Esophagus squamous epithelium (tissue), 5 donors: ENCODE data around the gene GALNT13. TPM values are rescaled to one million over a fixed set of nuclear protein-coding genes. Genes with fewer than 3 reads are reported as not detected.

Experiments used
- DNase-seq: peaks from one replicate; lab custom pipeline; 2025; lab: John Stamatoyannopoulos, UW
- H3K27ac ChIP-seq, 4 donors: fragments of 200-600 bp; sonication (generic); one replicate each; pipeline ENCODE4 v1.5.1; 2016 to 2019; ENCODE audit warnings: mild to moderate bottlenecking in 1 of 4
- H3K27me3 ChIP-seq, 4 donors: fragments of 200-600 bp; sonication (generic); 1 replicate in 3 of 4; 2 replicates in 1 of 4; pipeline versions ENCODE4 v1.5.1 to v1.6.0; 2017 to 2021; ENCODE audit warnings: antibody characterized with exemption in 1 of 4
- H3K36me3 ChIP-seq, 3 donors: fragments of 200-600 bp; sonication (generic); one replicate each; pipeline ENCODE4 v1.5.1; 2016 to 2019
- H3K4me1 ChIP-seq, 3 donors: fragments of 200-600 bp; sonication (generic); one replicate each; pipeline ENCODE4 v1.5.1; 2017 to 2019
- H3K4me3 ChIP-seq, 4 donors: fragments of 200-600 bp; sonication (generic); 1 replicate in 3 of 4; 2 replicates in 1 of 4; pipeline ENCODE4 v1.5.1; 2016 to 2019; ENCODE audit warnings: mild to moderate bottlenecking in 2 of 4, moderate library complexity in 1 of 4
- H3K9me3 ChIP-seq, 3 donors: fragments of 200-600 bp; sonication (generic); one replicate each; pipeline ENCODE4 v1.5.1; 2016 to 2019
- CTCF ChIP-seq, 6 experiments: fragments of 450-650 bp in 4 of 6; fragments of 200-600 bp in 2 of 6; sonication (generic) in 2 of 6; IDR thresholded peaks; one replicate each; pipeline ENCODE4 v1.5.1; 2016 to 2019; ENCODE audit warnings: antibody characterized with exemption in 6 of 6, mild to moderate bottlenecking in 4 of 6, moderate library complexity in 4 of 6
- POLR2A ChIP-seq, 4 donors: fragments of 450-650 bp; IDR thresholded peaks; one replicate each; pipeline ENCODE4 v1.6.1; 2017; ENCODE audit warnings: antibody characterized with exemption in 4 of 4, mild to moderate bottlenecking in 4 of 4, moderate library complexity in 3 of 4
- WGBS, 2 donors: methylation state at CpG; one replicate each; pipeline ENCODE4 v1.1.5; 2018; 5-methylcytosine and 5-hydroxymethylcytosine counted together
- intact Hi-C: fragments of 100-400 bp; cut with DNase I; formaldehyde crosslinking; loops from one replicate; pipeline ENCODE4 v1.15.0; 2022
- total RNA-seq, 4 donors: library from RNA; depleted of rRNA; stranded (reverse); fragments of >200 nt; gene quantifications; one replicate each; pipeline ENCODE4 v1.1.0, GENCODE V29; 2016
- donor health status: DM: yes; HTN: yes; CAD: no.

GALNT13 gene
- total RNA-seq, 4 donors from 2014 or later = 0.04 to 0.38 (median 0.17) TPM

GRCh38 chr2:154193246-154193645, 321.5 kb downstream of the GALNT13 start:
- Histone ChIP-seq H3K27me3 (no peaks in the 10 kb centered on the region), H3K4me1 (no peaks in the 10 kb centered on the region), H3K4me3 (no peak overlapping the region), H3K36me3 (no peaks in the 10 kb centered on the region), H3K27ac (no peak overlapping the region), H3K9me3 (no peaks in the 10 kb centered on the region)
- no peak for DNase-seq
- intact Hi-C loops = no loop called here
- TF ChIP-seq CTCF (IDR thresholded peaks at IDR 0.05) (no peak), POLR2A (IDR thresholded peaks at IDR 0.05) (no peak)
- 73 to 88% methylated on average over 2 of the region's 2 CpGs for WGBS, 2 donors

GRCh38 chr2:154194909-154195643, 323.4 kb downstream of the GALNT13 start:
- WGBS, 2 donors = 32 to 47% methylated on average over 5 of the region's 5 CpGs
- DNase-seq = no peak
- Histone ChIP-seq H3K4me3 (no peak overlapping the region), H3K4me1 (no peaks in the 10 kb centered on the region), H3K27me3 (no peaks in the 10 kb centered on the region), H3K36me3 (no peaks in the 10 kb centered on the region), H3K9me3 (no peaks in the 10 kb centered on the region), H3K27ac (no peak overlapping the region)
- no peak for TF ChIP-seq POLR2A (IDR thresholded peaks at IDR 0.05)
- TF ChIP-seq CTCF (IDR thresholded peaks at IDR 0.05) = no peak
- intact Hi-C loops = no loop called here

- TF ChIP-seq POLR2A (IDR thresholded peaks at IDR 0.05) (no peak), CTCF (IDR thresholded peaks at IDR 0.05) (no peak)
- Histone ChIP-seq H3K9me3 (no peaks in the 10 kb centered on the region), H3K27me3 (no peaks in the 10 kb centered on the region), H3K27ac (no peak overlapping the region), H3K4me1 (no peaks in the 10 kb centered on the region), H3K36me3 (no peaks in the 10 kb centered on the region), H3K4me3 (no peak overlapping the region)
- intact Hi-C loops = no loop called here
- DNase-seq = no peak
Observed at GRCh38 chr2:154195644-154196195, 324.0 kb downstream of the GALNT13 start.

- H3K36me3 ChIP-seq = no peaks in the 10 kb centered on the region
- no peaks in the 10 kb centered on the region for H3K4me1 ChIP-seq
- TF ChIP-seq POLR2A (IDR thresholded peaks at IDR 0.05) = no peak
- TF ChIP-seq CTCF (IDR thresholded peaks at IDR 0.05) = no peak
- H3K4me3 ChIP-seq = no peak overlapping the region
- H3K27me3 ChIP-seq = no peaks in the 10 kb centered on the region
- no peak overlapping the region for H3K27ac ChIP-seq
- WGBS, 2 donors = 27 to 43% methylated on average over 1 of the region's 1 CpG
- H3K9me3 ChIP-seq = no peaks in the 10 kb centered on the region
- no peak for DNase-seq
- intact Hi-C loops = no loop called here
Observed at GRCh38 chr2:154198866-154199265, 327.1 kb downstream of the GALNT13 start.

- H3K4me1 ChIP-seq = no peaks in the 10 kb centered on the region
- no peak overlapping the region for H3K27ac ChIP-seq
- no peak overlapping the region for H3K4me3 ChIP-seq
- intact Hi-C loops = no loop called here
- H3K27me3 ChIP-seq = no peaks in the 10 kb centered on the region
- no peak for TF ChIP-seq CTCF (IDR thresholded peaks at IDR 0.05)
- TF ChIP-seq POLR2A (IDR thresholded peaks at IDR 0.05) = no peak
- no peaks in the 10 kb centered on the region for H3K9me3 ChIP-seq
- DNase-seq = no peak
- no peaks in the 10 kb centered on the region for H3K36me3 ChIP-seq
Observed at GRCh38 chr2:154203206-154203605, 331.5 kb downstream of the GALNT13 start.
